Neural cell (in vitro differentiated cells): ENCODE results near the gene POLN.

ENCODE experiments used
- EP300 ChIP-seq: fragments of 450-650 bp; conservative IDR thresholded peaks from 2 replicates; pipeline ENCODE4 v1.6.1; 2014; ENCODE audit warnings: antibody characterized with exemption, mild to moderate bottlenecking, moderate library complexity; ENCODE audit not compliant: poor library complexity, severe bottlenecking
- EZH2 ChIP-seq: fragments of 200-600, 300-800 bp; shearing (Covaris generic), sonication (generic); IDR thresholded peaks from 2 replicates; pipeline ENCODE4 v1.6.1; 2014; ENCODE audit warnings: antibody characterized with exemption, low read length, borderline replicate concordance, mild to moderate bottlenecking; ENCODE audit not compliant: insufficient read depth, poor library complexity, severe bottlenecking
- POLR2AphosphoS5 ChIP-seq: IDR thresholded peaks from 2 replicates; pipeline ENCODE4 v1.6.1; 2012
- RAD21 ChIP-seq: fragments of 450-650 bp; conservative IDR thresholded peaks from 2 replicates; pipeline ENCODE4 v1.6.1; 2014; ENCODE audit warnings: antibody characterized with exemption, mild to moderate bottlenecking, moderate library complexity
- TF ChIP-seq, protein P1 (sequence below): fragments of 450-650 bp; IDR thresholded peaks from 2 replicates; pipeline ENCODE4 v1.5.1; 2014; ENCODE audit warnings: antibody characterized with exemption, mild to moderate bottlenecking, moderate library complexity; ENCODE audit not compliant: poor library complexity, severe bottlenecking
- TF ChIP-seq, protein P2 (sequence below): IDR thresholded peaks from 2 replicates; pipeline ENCODE4 v1.6.1; 2012; ENCODE audit warnings: borderline replicate concordance

DNA sequence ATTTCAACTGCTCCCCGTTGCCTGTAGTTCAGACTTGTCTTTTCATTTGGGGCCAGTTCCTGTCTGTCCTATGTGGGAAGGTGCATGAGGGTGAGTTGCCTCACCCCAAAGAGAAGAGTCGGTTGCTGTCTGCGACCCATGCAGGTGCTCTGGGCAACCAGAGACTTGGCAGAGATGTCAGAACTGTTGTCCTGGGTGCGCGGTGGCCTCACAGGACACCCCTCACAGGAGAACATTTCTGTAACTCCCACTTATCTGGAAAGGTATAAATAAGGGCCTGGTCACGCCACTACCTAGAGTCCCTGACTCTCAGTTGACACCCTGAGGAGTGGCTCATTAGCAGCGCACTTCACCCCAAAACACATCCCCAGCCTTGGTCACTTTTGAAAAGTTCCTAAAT is 192.5 kb downstream of the POLN start:
- TF ChIP-seq POLR2AphosphoS5 (no peak), EZH2 (no peak), RAD21 (no peak), EP300 (no peak)
- TF ChIP-seq, protein P1, sequence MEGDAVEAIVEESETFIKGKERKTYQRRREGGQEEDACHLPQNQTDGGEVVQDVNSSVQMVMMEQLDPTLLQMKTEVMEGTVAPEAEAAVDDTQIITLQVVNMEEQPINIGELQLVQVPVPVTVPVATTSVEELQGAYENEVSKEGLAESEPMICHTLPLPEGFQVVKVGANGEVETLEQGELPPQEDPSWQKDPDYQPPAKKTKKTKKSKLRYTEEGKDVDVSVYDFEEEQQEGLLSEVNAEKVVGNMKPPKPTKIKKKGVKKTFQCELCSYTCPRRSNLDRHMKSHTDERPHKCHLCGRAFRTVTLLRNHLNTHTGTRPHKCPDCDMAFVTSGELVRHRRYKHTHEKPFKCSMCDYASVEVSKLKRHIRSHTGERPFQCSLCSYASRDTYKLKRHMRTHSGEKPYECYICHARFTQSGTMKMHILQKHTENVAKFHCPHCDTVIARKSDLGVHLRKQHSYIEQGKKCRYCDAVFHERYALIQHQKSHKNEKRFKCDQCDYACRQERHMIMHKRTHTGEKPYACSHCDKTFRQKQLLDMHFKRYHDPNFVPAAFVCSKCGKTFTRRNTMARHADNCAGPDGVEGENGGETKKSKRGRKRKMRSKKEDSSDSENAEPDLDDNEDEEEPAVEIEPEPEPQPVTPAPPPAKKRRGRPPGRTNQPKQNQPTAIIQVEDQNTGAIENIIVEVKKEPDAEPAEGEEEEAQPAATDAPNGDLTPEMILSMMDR = no peak
- TF ChIP-seq, protein P2, sequence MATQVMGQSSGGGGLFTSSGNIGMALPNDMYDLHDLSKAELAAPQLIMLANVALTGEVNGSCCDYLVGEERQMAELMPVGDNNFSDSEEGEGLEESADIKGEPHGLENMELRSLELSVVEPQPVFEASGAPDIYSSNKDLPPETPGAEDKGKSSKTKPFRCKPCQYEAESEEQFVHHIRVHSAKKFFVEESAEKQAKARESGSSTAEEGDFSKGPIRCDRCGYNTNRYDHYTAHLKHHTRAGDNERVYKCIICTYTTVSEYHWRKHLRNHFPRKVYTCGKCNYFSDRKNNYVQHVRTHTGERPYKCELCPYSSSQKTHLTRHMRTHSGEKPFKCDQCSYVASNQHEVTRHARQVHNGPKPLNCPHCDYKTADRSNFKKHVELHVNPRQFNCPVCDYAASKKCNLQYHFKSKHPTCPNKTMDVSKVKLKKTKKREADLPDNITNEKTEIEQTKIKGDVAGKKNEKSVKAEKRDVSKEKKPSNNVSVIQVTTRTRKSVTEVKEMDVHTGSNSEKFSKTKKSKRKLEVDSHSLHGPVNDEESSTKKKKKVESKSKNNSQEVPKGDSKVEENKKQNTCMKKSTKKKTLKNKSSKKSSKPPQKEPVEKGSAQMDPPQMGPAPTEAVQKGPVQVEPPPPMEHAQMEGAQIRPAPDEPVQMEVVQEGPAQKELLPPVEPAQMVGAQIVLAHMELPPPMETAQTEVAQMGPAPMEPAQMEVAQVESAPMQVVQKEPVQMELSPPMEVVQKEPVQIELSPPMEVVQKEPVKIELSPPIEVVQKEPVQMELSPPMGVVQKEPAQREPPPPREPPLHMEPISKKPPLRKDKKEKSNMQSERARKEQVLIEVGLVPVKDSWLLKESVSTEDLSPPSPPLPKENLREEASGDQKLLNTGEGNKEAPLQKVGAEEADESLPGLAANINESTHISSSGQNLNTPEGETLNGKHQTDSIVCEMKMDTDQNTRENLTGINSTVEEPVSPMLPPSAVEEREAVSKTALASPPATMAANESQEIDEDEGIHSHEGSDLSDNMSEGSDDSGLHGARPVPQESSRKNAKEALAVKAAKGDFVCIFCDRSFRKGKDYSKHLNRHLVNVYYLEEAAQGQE = no peak
